Cortex of kidney (tissue), 1 donor: ENCODE data around the gene CCDC106.

Experiments used
- DNase-seq: peaks from one replicate; lab custom pipeline; 2025; lab: John Stamatoyannopoulos, UW

The CCDC106 gene

GRCh38 chr19:55684946-55685681 lies 37.1 kb downstream of the CCDC106 start:
- DNase-seq, result no peak

DNA sequence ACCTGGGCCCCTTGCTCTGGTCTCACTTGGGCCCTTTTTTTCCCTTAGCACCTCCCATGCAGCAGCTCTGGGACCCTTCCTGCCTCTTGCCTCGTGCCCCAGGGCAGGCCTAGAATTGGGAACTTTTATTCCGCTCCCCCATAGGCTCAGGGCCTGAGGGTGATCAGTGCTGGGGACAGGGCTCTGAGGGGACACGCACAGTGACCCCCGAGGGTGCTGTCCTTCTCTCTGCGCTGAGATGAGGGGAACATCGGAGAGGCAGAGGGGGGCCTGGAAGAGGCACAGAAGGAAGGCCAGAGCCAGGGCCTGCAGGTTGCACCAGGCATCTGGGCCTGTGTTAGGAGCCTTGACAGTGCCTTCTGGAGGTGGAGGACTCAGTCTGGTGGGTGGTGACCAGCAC lies 37.8 kb downstream of the CCDC106 start:
- no peak for DNase-seq

DNA sequence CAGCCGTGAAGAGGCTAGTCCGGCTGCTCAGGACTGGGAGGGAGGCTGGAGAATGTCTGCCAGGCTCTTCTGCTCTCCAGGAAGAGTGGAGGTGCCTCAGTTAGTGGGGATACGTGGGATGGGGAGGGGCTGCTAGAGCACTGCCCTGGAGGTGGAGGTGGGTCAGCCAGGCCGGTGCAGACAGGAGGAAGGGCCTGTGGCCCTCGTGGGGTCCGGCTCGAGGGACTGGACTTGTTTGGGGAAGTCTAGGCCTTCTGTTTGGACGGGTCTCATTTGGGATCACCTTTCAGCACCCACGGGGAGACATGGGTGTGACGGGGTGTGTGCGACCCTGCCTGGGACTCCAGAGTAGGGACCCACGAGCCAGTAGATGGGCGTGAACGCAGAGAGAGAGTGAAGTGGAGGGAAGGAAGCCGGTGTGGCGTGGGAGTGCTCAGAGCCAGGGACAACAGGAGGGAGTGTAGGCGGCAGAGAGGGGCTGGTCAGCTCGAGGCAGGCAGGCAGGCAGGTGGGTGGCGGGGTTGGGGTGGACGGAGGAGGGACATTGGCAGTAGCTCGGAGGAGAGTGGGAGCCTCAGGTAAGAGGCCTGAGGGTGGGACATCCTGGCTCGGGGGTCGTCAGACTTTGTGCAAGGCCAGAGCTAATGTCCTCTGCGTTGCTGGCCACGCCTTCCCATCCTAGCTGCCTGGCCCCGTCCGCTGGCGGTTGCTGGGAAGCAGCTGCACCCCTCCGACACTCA lies 38.5 kb downstream of the CCDC106 start:
- no peak for DNase-seq

GRCh38 chr19:55687281-55688201 lies 39.5 kb downstream of the CCDC106 start:
- DNase-seq, result no peak

- no peak for DNase-seq
Observed at GRCh38 chr19:55688422-55689218, 40.6 kb downstream of the CCDC106 start.

DNA sequence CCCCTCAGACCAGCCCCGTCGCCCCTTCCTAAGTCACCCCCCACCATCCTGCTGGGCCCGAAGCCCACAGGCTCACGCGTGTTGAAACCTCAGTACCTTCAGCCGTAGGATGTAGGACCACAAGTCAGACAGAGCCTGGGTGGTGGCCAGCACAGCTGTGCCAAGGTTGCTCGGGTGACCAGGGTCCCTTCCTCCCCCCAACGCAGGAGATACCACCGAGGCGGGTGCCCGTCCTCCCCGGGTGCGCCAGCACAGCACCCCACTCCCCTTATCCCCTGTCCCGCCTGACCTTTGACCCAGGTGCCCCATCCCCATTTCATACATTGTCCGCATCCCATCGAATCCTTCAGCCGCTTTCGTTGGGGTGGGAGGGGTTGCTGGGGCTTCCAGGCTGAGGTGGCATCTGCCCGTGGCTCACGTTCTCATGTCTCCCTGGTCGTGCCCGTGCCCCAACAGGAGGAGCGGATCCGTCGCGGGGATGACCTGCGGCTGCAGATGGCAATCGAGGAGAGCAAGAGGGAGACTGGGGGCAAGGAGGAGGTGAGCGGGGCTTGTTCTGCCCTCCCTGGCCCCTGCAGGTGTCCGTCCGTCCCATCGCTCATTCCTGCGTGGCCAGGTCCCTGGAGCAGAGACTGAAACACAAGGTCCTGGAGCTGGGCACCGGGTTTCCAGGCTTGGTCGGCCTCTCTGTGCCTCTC lies 41.5 kb downstream of the CCDC106 start:
- no peak for DNase-seq

DNA sequence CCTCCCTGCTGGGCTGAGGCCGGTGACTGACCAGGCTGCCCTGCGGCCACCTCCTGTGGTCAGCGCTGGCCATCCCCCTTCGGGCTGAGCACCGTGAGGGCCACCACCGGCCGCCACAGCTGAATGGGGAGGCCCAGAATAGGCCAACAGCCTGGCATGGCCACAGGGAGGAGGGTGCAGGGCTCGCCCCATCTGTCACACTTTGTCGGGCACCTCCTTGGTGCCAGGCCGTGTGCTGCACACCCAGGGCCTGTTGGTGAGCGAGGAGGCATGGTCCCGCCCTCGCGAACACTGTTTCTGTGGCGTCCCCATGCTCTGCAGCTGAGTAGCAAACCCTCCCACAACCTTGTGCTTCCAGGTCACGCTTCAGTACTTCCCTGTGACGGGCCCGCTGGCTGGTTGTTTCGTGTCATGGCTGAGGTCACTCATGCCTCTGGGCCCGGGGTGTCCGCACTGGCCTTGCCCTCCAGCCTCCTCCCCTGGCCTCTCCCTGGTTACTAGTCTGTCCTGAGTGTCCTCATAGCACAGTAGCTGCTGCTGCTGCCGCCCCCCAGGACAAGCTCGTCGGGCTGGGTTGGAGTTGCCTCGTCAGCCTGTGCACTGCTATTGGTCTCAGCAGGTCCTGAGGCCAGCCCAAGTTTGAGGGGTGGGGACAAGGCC lies 42.2 kb downstream of the CCDC106 start:
- DNase-seq, result no peak

GRCh38 chr19:55690769-55691545 lies 42.9 kb downstream of the CCDC106 start:
- no peak for DNase-seq

DNA sequence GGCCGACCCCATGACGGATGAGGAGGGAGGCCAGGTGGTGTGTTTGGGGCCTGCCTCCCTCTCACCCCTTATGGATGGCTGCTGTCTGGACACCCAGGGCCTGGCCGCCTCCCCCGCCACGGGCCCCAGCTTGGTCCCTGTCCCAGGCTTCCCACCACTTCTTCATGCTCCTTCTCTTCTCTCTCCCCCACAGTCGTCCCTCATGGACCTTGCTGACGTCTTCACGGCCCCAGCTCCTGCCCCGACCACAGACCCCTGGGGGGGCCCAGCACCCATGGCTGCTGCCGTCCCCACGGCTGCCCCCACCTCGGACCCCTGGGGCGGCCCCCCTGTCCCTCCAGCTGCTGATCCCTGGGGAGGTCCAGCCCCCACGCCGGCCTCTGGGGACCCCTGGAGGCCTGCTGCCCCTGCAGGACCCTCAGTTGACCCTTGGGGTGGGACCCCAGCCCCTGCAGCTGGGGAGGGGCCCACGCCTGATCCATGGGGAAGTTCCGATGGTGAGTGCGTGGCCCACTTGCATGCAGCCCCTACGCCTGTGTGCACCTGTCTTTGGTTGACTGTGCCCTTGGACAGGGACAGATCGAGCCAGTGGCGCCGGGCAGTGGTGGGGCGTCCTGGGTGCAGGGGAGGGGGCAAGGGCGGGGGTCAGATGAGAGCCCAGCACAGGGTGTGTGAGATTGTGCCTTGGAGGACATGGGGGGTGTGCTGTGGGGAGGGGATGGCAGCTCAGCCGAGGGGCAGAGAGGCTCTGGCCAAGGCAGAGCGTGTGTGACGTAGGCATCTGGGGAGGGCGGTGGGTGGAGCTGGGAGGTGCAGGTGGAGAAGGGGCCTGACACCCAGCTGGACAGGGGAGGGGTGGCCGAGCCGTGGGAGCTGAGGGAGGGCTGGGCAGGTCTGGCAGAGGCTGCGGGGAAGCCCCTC lies 43.8 kb downstream of the CCDC106 start:
- DNase-seq, result no peak

DNA sequence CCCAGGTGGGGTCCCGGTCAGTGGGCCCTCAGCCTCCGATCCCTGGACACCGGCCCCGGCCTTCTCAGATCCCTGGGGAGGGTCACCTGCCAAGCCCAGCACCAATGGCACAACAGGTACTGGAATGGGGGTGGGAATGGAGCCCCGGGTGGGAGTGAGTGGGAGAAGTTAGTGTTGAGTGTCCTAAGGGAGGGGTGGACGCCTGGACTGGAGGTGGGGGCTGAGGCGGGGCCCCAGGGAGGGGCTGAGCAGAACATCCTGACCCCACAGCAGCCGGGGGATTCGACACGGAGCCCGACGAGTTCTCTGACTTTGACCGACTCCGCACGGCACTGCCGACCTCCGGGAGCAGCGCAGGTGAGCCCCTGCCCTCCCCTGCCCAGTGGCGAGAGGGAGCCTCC lies 44.7 kb downstream of the CCDC106 start:
- no peak for DNase-seq

DNA sequence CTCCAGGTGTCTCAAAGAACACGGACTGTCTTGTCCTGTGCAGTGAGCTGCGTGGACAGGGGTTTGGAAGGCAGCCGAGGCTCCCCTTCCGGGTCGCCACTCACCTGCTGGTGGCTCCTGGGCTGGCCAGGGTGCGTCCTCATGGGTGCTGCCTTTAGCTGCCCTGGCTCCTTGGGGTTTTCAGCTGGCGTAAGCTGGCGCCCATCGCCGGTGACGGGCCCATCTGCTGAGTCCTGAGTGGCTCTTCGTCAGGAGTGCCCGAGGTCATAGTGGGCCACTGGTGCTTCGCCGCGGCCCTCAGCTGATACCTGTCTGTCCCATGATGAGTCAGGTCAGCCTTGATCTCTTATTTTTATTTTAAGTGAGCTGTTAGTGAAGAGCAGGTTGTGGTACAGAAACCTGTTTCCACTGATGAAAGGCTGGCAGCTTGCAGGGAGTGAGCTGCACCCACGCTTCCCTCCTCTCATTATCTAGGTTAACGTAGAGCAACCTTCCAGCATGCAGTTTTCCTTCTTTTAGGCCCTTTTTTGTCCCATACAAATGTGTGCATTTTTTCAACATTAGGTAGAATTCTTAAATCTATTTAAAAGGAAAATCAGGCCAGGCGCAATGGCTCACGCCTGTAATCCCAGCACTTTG lies 45.4 kb downstream of the CCDC106 start:
- no peak for DNase-seq

- no peak for DNase-seq
Observed at GRCh38 chr19:55694241-55694655, 46.2 kb downstream of the CCDC106 start.

DNA sequence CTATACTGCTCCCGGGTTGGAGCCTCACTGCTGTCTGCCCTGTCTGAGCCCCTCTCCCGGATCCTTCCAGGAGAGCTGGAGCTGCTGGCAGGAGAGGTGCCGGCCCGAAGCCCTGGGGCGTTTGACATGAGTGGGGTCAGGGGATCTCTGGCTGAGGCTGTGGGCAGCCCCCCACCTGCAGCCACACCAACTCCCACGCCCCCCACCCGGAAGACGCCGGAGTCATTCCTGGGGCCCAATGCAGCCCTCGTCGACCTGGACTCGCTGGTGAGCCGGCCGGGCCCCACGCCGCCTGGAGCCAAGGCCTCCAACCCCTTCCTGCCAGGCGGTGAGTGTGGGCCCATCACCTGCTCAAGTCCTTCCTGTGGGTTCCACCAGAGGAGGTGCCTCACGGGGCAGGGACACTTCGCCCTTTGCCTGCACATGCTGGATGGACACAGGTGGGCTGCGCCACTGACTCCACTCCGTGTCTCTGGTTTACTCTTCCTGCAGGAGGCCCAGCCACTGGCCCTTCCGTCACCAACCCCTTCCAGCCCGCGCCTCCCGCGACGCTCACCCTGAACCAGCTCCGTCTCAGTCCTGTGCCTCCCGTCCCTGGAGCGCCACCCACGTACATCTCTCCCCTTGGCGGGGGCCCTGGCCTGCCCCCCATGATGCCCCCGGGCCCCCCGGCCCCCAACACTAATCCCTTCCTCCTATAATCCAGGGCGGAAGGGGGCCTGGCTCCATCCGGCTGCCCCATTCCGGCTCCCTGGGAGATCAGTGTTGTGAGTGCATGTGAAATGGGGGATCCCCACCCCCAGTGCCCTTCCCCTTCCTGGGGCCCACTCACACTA lies 46.9 kb downstream of the CCDC106 start:
- DNase-seq, result no peak

- DNase-seq, result no peak
Observed at GRCh38 chr19:55695511-55696290, 47.7 kb downstream of the CCDC106 start.

GRCh38 chr19:55696301-55697068 lies 48.5 kb downstream of the CCDC106 start:
- no peak for DNase-seq

DNA sequence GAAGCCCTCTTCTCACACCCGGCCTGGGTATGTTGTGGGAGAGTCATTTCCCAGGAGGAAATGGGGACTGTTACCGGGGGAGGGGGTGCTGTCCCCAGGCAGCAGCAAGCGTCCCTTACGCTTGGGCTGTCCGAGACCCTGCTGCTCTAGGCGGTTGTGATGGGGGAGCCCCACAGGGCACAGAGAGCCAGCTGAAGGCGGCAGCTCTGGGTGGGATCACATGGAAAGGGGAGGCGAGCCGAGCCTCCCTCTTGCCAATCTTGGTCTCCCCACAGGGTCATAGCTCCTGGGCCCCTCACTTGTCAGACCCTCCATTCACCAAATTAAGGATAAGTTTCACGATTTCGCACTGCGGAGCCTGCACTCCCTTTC lies 49.0 kb downstream of the CCDC106 start:
- DNase-seq, result no peak
